Esophagus muscularis mucosa (tissue), 4 donors: ENCODE measurements around the gene FADS2. TPM values are rescaled to one million over a fixed set of nuclear protein-coding genes. Genes with fewer than 3 reads are reported as not detected.
A peak's percentile ranks its signal among the peaks of the same experiment; 100 is the strongest.

Source experiments
- DNase-seq: peaks from one replicate; pipeline ENCODE4 v3.0.0-alpha.2; 2017; ENCODE audit errors: extremely low spot score
- H3K27ac ChIP-seq, 4 donors: fragments of 200-600 bp; sonication (generic); replicated peaks in 1 of 4; 1 replicate in 3 of 4; 2 replicates in 1 of 4; pipeline ENCODE4 v1.5.1; 2016 to 2019; ENCODE audit warnings: mild to moderate bottlenecking in 1 of 4
- H3K27me3 ChIP-seq, 4 donors: fragments of 200-600 bp; sonication (generic); one replicate each; pipeline versions ENCODE4 v1.5.1 to v1.6.0; 2016 to 2019
- H3K36me3 ChIP-seq, 4 donors: fragments of 200-600 bp; sonication (generic); one replicate each; pipeline ENCODE4 v1.5.1; 2016 to 2019
- H3K4me1 ChIP-seq, 4 donors: fragments of 200-600 bp; sonication (generic); one replicate each; pipeline ENCODE4 v1.5.1; 2016 to 2019
- H3K4me3 ChIP-seq, 4 donors: fragments of 200-600 bp; sonication (generic); 1 replicate in 2 of 4; 2 replicates in 2 of 4; pipeline ENCODE4 v1.5.1; 2016 to 2019; ENCODE audit warnings: mild to moderate bottlenecking in 4 of 4, moderate library complexity in 1 of 4
- H3K9me3 ChIP-seq, 4 donors: fragments of 200-600 bp; sonication (generic); 1 replicate in 3 of 4; 2 replicates in 1 of 4; pipeline ENCODE4 v1.5.1; 2016 to 2019
- CTCF ChIP-seq, 3 experiments: fragments of 200-600 bp in 2 of 3; fragments of 450-650 bp in 1 of 3; sonication (generic) in 2 of 3; IDR thresholded peaks; one replicate each; pipeline ENCODE4 v1.5.1; 2017 to 2019; ENCODE audit warnings: antibody characterized with exemption in 3 of 3, mild to moderate bottlenecking in 2 of 3, moderate library complexity in 1 of 3
- EP300 ChIP-seq: sonication (generic); formaldehyde crosslinking; IDR thresholded peaks from one replicate; pipeline ENCODE4 v1.6.1; 2017; ENCODE audit warnings: antibody characterized with exemption
- POLR2A ChIP-seq: fragments of 450-650 bp; IDR thresholded peaks from one replicate; pipeline ENCODE4 v1.6.1; 2017; ENCODE audit warnings: antibody characterized with exemption, moderate library complexity, mild to moderate bottlenecking, low read depth
- POLR2AphosphoS5 ChIP-seq, 2 donors: sonication (generic); formaldehyde crosslinking; IDR thresholded peaks; one replicate each; pipeline ENCODE4 v1.6.1; 2017; ENCODE audit warnings: antibody characterized with exemption in 2 of 2
- WGBS: methylation state at CpG from one replicate; pipeline ENCODE4 v1.1.5; 2018; 5-methylcytosine and 5-hydroxymethylcytosine counted together
- intact Hi-C: fragments of 100-400 bp; cut with DNase I; formaldehyde crosslinking; loops from one replicate; pipeline ENCODE4 v1.15.1; 2023
- total RNA-seq, 4 donors: library from RNA; depleted of rRNA; stranded (reverse); fragments of >200 nt; gene quantifications; one replicate each; pipeline versions ENCODE4 v1.1.0 to v1.2.1, GENCODE V29; 2016

The FADS2 gene
- total RNA-seq, 4 donors from 2014 or later, result 15.9 to 32.8 (median 28.0) TPM

GRCh38 chr11:61850687-61851086, 22.6 kb downstream of the FADS2 start:
- H3K27ac ChIP-seq, result peak overlapping the region in 1 of 4 donors; percentile 50
- peaks cover 0 to 93% (median 23%) of the 10 kb centered on the region in 4 donors for H3K36me3 ChIP-seq
- no peak for TF ChIP-seq EP300
- TF ChIP-seq CTCF (IDR thresholded peaks at IDR 0.05), result no peak
- TF ChIP-seq POLR2A, result no peak
- no peak for TF ChIP-seq POLR2AphosphoS5 (IDR thresholded peaks at IDR 0.05)

GRCh38 chr11:61851113-61851899, 23.2 kb downstream of the FADS2 start:
- intact Hi-C loops, result no loop called here

More at GRCh38 chr11:61850687-61851086, 22.6 kb downstream of the FADS2 start:
- Histone ChIP-seq H3K4me3 (no peak overlapping the region), H3K27me3 (no peaks in the 10 kb centered on the region), H3K4me1 (peaks cover 0 to 16% (median 6%) of the 10 kb centered on the region in 4 donors), H3K9me3 (no peaks in the 10 kb centered on the region)
- intact Hi-C loops, result no loop called here
- no peak for DNase-seq
- 77% methylated on average over 7 of the region's 7 CpGs for WGBS

DNA sequence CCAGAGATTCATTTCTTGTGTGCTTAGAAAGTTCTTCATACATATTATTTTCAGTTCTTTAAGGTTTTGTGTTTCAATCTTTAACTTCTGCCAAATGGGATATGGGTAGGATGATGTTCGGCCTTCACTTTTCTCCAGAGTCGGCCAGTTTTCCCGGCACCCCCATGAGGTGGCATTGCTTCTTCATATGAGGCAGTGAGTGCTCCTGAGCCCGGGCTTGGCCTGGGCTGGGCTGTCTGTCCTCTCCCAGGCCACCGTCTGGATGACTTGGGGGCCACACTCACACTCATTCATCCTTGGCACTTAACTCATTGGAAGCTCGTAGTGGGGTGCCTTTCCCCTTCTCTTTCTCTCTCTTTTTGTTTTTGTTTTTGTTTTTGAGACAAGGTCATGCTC, 23.8 kb downstream of the FADS2 start:
- intact Hi-C loops, result no loop called here
- no peak for TF ChIP-seq POLR2A
- peak overlapping the region in 1 of 4 donors; percentile 50 for H3K27ac ChIP-seq

More at GRCh38 chr11:61851113-61851899, 23.2 kb downstream of the FADS2 start:
- H3K27ac ChIP-seq, result peak overlapping the region in 2 of 4 donors; percentile 4 to 50
- H3K36me3 ChIP-seq, result peaks cover 0 to 97% (median 23%) of the 10 kb centered on the region in 4 donors
- no peak for DNase-seq
- TF ChIP-seq CTCF (IDR thresholded peaks at IDR 0.05) (no peak), POLR2A (no peak), EP300 (no peak), POLR2AphosphoS5 (IDR thresholded peaks at IDR 0.05) (no peak)
- 83% methylated on average over 19 of the region's 24 CpGs for WGBS
- H3K9me3 ChIP-seq, result no peaks in the 10 kb centered on the region
- H3K27me3 ChIP-seq, result no peaks in the 10 kb centered on the region
- H3K4me1 ChIP-seq, result peaks cover 0 to 16% (median 6%) of the 10 kb centered on the region in 4 donors
- H3K4me3 ChIP-seq, result no peak overlapping the region

GRCh38 chr11:61853698-61854169, 25.6 kb downstream of the FADS2 start:
- intact Hi-C loops, result no loop called here
- TF ChIP-seq EP300, result no peak
- TF ChIP-seq POLR2A, result no peak
- no peak for TF ChIP-seq POLR2AphosphoS5 (IDR thresholded peaks at IDR 0.05)
- TF ChIP-seq CTCF (IDR thresholded peaks at IDR 0.05), result no peak
- Histone ChIP-seq H3K27ac (peak overlapping the region in 1 of 4 donors; percentile 10), H3K4me1 (peaks cover 0 to 16% (median 6%) of the 10 kb centered on the region in 4 donors), H3K36me3 (peaks cover 11 to 96% (median 21%) of the 10 kb centered on the region in 4 donors), H3K27me3 (no peaks in the 10 kb centered on the region), H3K4me3 (no peak overlapping the region), H3K9me3 (no peaks in the 10 kb centered on the region)
- 73% methylated on average over 8 of the region's 13 CpGs for WGBS
- no peak for DNase-seq

More for the DNA sequence above, 23.8 kb downstream of the FADS2 start:
- Histone ChIP-seq H3K4me1 (peaks cover 0 to 16% (median 6%) of the 10 kb centered on the region in 4 donors), H3K4me3 (no peak overlapping the region), H3K27me3 (no peaks in the 10 kb centered on the region), H3K36me3 (peaks cover 4 to 97% (median 23%) of the 10 kb centered on the region in 4 donors), H3K9me3 (no peaks in the 10 kb centered on the region)
- no peak for DNase-seq
- WGBS, result 87% methylated on average over 6 of the region's 6 CpGs

DNA sequence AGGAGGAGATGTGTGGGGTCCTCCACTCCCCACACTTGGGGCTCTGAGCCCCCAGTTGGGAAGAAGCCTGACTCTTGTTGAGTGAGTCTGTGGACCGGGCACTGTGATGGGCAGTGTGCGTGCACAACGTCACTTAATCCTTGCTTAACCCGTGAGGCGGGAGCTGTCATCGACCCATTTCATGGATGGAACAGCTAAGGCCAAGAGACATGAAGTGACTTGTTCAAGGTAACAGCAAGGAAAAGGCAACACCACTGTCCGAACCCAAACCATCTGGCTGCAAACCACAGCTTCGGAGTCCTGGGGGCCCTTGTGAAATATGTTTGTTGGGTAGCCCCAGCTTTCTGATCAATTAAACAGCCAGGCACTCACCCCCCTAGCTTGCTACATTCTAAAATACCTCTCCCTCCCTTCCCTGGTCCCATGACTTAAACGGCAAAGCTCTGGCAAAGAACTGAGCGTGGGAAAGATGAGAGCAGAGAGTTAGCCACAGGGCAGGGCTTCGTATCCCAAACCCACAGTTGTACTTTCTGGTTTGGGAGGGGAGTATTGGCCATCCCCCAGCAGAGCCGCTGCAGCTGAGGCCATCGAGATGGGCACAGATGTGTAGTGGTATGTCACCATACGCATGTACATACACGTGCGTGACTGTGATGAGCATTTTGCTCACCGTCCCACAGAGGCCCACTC, 26.3 kb downstream of the FADS2 start:
- WGBS, result 93% methylated on average over 11 of the region's 17 CpGs
- intact Hi-C loops, result no loop called here

More for the DNA sequence above, 26.3 kb downstream of the FADS2 start:
- Histone ChIP-seq H3K4me1 (peaks cover 0 to 16% (median 6%) of the 10 kb centered on the region in 4 donors), H3K27me3 (no peaks in the 10 kb centered on the region), H3K36me3 (peaks cover 5 to 96% (median 19%) of the 10 kb centered on the region in 4 donors), H3K4me3 (no peak overlapping the region), H3K27ac (peak overlapping the region in 1 of 4 donors; percentile 10), H3K9me3 (no peaks in the 10 kb centered on the region)
- DNase-seq, result no peak
- TF ChIP-seq CTCF (IDR thresholded peaks at IDR 0.05), result no peak
- TF ChIP-seq POLR2A, result no peak
- TF ChIP-seq POLR2AphosphoS5 (IDR thresholded peaks at IDR 0.05), result no peak
- no peak for TF ChIP-seq EP300
